Measurements from ENCODE around the gene DNAJA2. TPM values are rescaled to one million over a fixed set of nuclear protein-coding genes. Genes with fewer than 3 reads are reported as not detected.

The DNAJA2 gene
- 85.2 and 87.5 TPM in 2 replicates for total RNA-seq

DNA sequence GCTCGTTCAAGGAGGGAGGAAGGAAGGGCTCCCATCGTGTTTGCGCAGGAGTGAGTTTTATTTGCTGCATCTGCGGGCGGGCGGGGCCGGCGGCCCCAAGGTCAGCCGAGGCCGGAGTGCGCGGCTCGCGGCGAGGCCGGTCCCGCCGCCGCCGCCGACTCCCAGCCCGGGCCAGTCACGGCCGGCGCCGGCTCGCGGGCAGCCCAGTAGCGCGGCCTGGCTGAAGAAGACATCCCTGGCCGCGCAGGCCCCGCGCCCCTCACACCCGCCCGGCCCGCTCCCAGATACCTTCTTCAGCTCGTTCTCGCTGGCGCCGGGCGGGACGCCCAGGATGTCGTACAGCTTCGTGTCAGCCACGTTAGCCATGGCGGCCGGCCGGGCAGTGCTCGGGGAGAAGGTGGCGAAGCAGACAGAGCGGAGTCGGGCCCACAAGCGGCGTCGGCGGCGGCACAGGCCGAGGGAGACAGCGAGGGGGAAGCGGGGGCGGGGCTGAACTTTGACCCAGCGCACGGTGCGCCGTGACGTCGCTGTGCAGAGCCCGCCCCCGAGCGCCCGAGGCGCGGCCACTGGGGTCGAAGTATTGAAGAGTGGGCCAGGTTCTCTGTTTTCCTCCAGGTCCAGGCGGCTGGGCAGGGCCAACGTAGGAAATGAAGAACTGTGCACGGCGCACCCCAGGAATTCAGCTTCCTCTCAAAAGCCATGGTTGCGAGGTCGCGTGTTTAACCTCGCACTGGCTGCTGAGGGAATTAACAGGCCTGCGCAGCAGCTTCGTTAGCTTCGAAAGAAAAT, at the start of gene DNAJA2:
TSS of gene DNAJA2 (minus strand) at position 468 of the 789 bp plus-strand sequence. CDS start at position 366, 102 bp downstream.

Other genes with a start within 250 kb of the DNAJA2 start
- 0.09 and 0.27 TPM in 2 replicates for gene MYLK3, start 225.3 kb downstream of the DNAJA2 start, total RNA-seq
- 5.8 and 10.1 TPM in 2 replicates for gene C16orf87, start 142.5 kb downstream of the DNAJA2 start, total RNA-seq
- 10.1 and 16.5 TPM in 2 replicates for gene GPT2, start 89.3 kb downstream of the DNAJA2 start, total RNA-seq
- 32.3 and 37.0 TPM in 2 replicates for gene NETO2, start 170.3 kb upstream of the DNAJA2 start, total RNA-seq

Data from endothelial cell of coronary artery (primary cell).